Subcutaneous abdominal adipose tissue (tissue), 5 donors: Measurements from ENCODE around the gene RAB11FIP4.
A peak's percentile ranks its signal among the peaks of the same experiment; 100 is the strongest.

Source experiments
- H3K27ac ChIP-seq: one replicate; pipeline ENCODE4 v1.7.0; 2013; ENCODE audit warnings: low read depth, mild to moderate bottlenecking, inconsistent platforms, low read length, moderate library complexity
- H3K27me3 ChIP-seq, 5 donors: one replicate each; pipeline ENCODE4 v1.7.0; 2013; ENCODE audit warnings: low read length in 5 of 5, inconsistent platforms in 1 of 5; ENCODE audit not compliant: control insufficient read depth in 5 of 5, insufficient read depth in 4 of 5
- H3K36me3 ChIP-seq, 5 donors: one replicate each; pipeline ENCODE4 v1.7.0; 2013; ENCODE audit warnings: low read length in 5 of 5; ENCODE audit not compliant: control insufficient read depth in 5 of 5, insufficient read depth in 5 of 5
- H3K4me1 ChIP-seq, 5 donors: one replicate each; pipeline ENCODE4 v1.7.0; 2013; ENCODE audit warnings: low read length in 5 of 5, mild to moderate bottlenecking in 3 of 5, moderate library complexity in 1 of 5; ENCODE audit not compliant: control insufficient read depth in 5 of 5, insufficient read depth in 5 of 5
- H3K4me3 ChIP-seq, 5 donors: one replicate each; pipeline ENCODE4 v1.7.0; 2013; ENCODE audit warnings: low read length in 5 of 5, low read depth in 1 of 5
- H3K9ac ChIP-seq, 5 donors: one replicate each; pipeline ENCODE4 v1.7.0; 2013; ENCODE audit warnings: low read length in 5 of 5, mild to moderate bottlenecking in 4 of 5, moderate library complexity in 3 of 5
- H3K9me3 ChIP-seq, 5 donors: one replicate each; pipeline ENCODE4 v1.7.0; 2013; ENCODE audit warnings: low read length in 5 of 5; ENCODE audit not compliant: control insufficient read depth in 5 of 5
- donor health status: healthy.
- donor health status: healthy.
- donor health status: healthy.
- donor health status: healthy.
- donor health status: healthy.

Gene RAB11FIP4

GRCh38 chr17:31560616-31561235 is 169.3 kb downstream of the RAB11FIP4 start:
- H3K36me3 ChIP-seq: peaks cover 0 to 9% (median 0%) of the 10 kb centered on the region in 5 donors
- H3K27ac ChIP-seq: peak overlapping the region; percentile 100
- no peaks in the 10 kb centered on the region for H3K9me3 ChIP-seq
- peak overlapping the region; percentile 76 to 87 (median 81) for H3K4me3 ChIP-seq
- peaks cover 14 to 69% (median 62%) of the 10 kb centered on the region in 5 donors for H3K4me1 ChIP-seq
- peak overlapping the region; percentile 83 to 99 (median 95) for H3K9ac ChIP-seq
- no peaks in the 10 kb centered on the region for H3K27me3 ChIP-seq

DNA sequence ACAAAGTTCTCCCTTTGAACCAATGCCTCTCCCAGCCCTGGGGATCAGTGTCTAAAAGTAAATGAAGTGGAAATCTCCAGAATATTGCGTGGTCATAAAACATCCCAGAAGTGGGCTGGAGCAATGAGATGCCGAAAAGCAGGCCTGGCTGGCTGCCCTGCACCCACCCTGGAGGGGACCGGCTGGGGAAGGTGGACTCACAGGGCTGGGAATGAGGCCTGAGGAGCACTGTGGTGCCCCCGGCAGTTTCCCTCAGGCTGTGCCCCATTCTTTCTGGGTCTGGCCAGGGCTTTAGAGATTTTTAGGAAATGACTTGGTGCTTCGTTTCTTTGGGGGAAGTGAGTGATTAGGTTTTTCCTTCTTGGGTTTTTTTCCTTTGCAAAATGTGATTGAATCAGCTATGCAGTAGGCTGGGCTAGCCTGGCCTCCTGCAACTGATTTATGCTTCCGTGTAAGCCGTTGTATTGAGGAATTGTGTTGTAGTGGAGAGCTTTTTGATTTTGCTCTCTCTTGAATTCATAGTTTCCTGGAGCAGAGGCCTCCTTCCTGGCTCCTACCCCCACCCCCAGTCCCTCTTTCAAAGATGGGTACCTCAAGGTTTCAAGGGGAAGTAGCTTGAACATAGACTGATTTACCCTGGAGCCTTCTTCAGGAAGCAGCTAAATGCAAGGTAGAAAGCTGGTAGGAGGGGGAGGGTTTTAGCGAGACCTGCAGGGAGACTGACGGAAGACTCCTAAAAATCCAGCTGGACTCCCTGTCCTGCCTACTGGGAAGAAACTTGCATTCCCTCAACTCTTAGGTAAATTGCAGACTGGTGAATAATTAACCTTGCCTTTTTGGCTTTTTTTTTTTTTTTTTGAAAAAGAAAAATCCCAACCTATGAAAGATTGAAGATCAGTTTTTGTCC is 170.2 kb downstream of the RAB11FIP4 start:
- H3K27me3 ChIP-seq: no peaks in the 10 kb centered on the region
- no peaks in the 10 kb centered on the region for H3K9me3 ChIP-seq
- H3K4me1 ChIP-seq: peaks cover 14 to 79% (median 71%) of the 10 kb centered on the region in 5 donors
- peak overlapping the region; percentile 100 for H3K27ac ChIP-seq
- H3K36me3 ChIP-seq: peaks cover 0 to 9% (median 0%) of the 10 kb centered on the region in 5 donors
- peak overlapping the region; percentile 76 to 87 (median 81) for H3K4me3 ChIP-seq
- H3K9ac ChIP-seq: peak overlapping the region; percentile 53 to 99 (median 95)

- Histone ChIP-seq H3K4me3 (peak overlapping the region; percentile 76 to 87 (median 81)), H3K27me3 (no peaks in the 10 kb centered on the region), H3K9ac (peak overlapping the region in 4 of 5 donors; percentile 68 to 96 (median 92)), H3K36me3 (peaks cover 0 to 9% (median 0%) of the 10 kb centered on the region in 5 donors), H3K9me3 (no peaks in the 10 kb centered on the region), H3K27ac (peak overlapping the region; percentile 100), H3K4me1 (peaks cover 17 to 86% (median 78%) of the 10 kb centered on the region in 5 donors)
Measured at GRCh38 chr17:31562376-31562840, 170.9 kb downstream of the RAB11FIP4 start.

DNA sequence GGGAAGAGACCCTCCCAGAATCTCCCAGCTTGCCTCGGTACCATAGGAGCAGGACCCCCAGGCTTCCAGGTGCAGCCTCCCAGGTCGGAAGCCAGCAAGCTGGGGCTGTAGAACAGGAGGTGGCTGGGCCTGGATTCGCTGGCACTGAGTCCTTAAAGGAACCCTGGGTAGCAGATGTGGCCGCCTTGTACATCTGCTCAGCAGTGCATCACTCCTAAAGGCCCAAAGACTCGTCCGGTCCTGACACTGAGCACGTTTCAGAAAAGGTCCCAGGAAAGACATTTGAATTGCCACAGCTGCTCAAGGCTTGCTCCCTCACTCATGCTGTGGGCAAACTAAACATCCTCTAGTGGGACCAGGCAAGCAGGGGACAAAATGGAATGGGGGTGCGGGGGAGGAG is 172.8 kb downstream of the RAB11FIP4 start:
- H3K4me1 ChIP-seq: peaks cover 25 to 98% (median 91%) of the 10 kb centered on the region in 5 donors
- peak overlapping the region; percentile 100 for H3K27ac ChIP-seq
- H3K36me3 ChIP-seq: peaks cover 0 to 9% (median 0%) of the 10 kb centered on the region in 5 donors
- H3K9ac ChIP-seq: peak overlapping the region in 3 of 5 donors; percentile 58 to 90 (median 60)
- H3K4me3 ChIP-seq: peak overlapping the region in 4 of 5 donors; percentile 9 to 44 (median 24)
- no peaks in the 10 kb centered on the region for H3K9me3 ChIP-seq
- no peaks in the 10 kb centered on the region for H3K27me3 ChIP-seq

DNA sequence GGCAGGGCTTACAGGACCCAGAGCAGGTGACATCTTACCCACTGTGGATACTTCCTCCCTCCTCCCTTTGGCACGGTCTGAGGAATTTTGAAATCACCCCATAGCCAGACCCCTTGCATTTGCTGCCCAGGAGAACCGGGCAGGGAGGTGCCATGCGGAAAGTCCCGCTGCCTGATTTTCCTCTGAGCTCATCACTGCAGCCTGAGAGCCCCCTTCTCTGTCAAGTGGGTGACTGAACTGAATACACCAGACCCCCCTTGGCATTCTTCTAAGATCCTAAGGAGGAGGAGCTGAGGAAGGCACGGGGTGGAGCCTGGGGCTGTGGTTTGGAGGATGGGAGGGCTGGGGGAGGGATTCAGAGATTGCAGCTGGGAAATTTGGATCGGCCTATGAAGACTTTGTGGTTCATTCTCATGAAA is 173.4 kb downstream of the RAB11FIP4 start:
- Histone ChIP-seq H3K4me3 (peak overlapping the region in 4 of 5 donors; percentile 12 to 47 (median 32)), H3K27me3 (no peaks in the 10 kb centered on the region), H3K4me1 (peaks cover 25 to 98% (median 93%) of the 10 kb centered on the region in 5 donors), H3K9me3 (no peaks in the 10 kb centered on the region), H3K27ac (peak overlapping the region; percentile 100), H3K9ac (peak overlapping the region in 4 of 5 donors; percentile 66 to 93 (median 88)), H3K36me3 (peaks cover 0 to 9% (median 0%) of the 10 kb centered on the region in 5 donors)

- Histone ChIP-seq H3K4me1 (peaks cover 26 to 98% (median 95%) of the 10 kb centered on the region in 5 donors), H3K9me3 (no peaks in the 10 kb centered on the region), H3K27ac (peak overlapping the region; percentile 100), H3K9ac (peak overlapping the region; percentile 66 to 93 (median 86)), H3K36me3 (peaks cover 0 to 13% (median 0%) of the 10 kb centered on the region in 5 donors), H3K27me3 (no peaks in the 10 kb centered on the region), H3K4me3 (peak overlapping the region; percentile 5 to 47 (median 22))
Measured at GRCh38 chr17:31565652-31566051, 174.2 kb downstream of the RAB11FIP4 start.

- H3K27ac ChIP-seq: peak overlapping the region; percentile 100
Measured at GRCh38 chr17:31566247-31566991, 174.9 kb downstream of the RAB11FIP4 start.

GRCh38 chr17:31566992-31567373 is 175.5 kb downstream of the RAB11FIP4 start:
- Histone ChIP-seq H3K9me3 (no peaks in the 10 kb centered on the region), H3K36me3 (peaks cover 0 to 15% (median 0%) of the 10 kb centered on the region in 5 donors), H3K27me3 (no peaks in the 10 kb centered on the region), H3K9ac (peak overlapping the region in 3 of 5 donors; percentile 25 to 90 (median 86)), H3K4me3 (peak overlapping the region in 1 of 5 donors; percentile 48), H3K27ac (peak overlapping the region; percentile 100), H3K4me1 (peaks cover 27 to 98% (median 95%) of the 10 kb centered on the region in 5 donors)

More at GRCh38 chr17:31566247-31566991, 174.9 kb downstream of the RAB11FIP4 start:
- peaks cover 24 to 98% (median 95%) of the 10 kb centered on the region in 5 donors for H3K4me1 ChIP-seq
- peak overlapping the region in 1 of 5 donors; percentile 48 for H3K4me3 ChIP-seq
- no peaks in the 10 kb centered on the region for H3K27me3 ChIP-seq
- H3K9me3 ChIP-seq: no peaks in the 10 kb centered on the region
- peak overlapping the region; percentile 9 to 90 (median 69) for H3K9ac ChIP-seq
- peaks cover 0 to 13% (median 0%) of the 10 kb centered on the region in 5 donors for H3K36me3 ChIP-seq

DNA sequence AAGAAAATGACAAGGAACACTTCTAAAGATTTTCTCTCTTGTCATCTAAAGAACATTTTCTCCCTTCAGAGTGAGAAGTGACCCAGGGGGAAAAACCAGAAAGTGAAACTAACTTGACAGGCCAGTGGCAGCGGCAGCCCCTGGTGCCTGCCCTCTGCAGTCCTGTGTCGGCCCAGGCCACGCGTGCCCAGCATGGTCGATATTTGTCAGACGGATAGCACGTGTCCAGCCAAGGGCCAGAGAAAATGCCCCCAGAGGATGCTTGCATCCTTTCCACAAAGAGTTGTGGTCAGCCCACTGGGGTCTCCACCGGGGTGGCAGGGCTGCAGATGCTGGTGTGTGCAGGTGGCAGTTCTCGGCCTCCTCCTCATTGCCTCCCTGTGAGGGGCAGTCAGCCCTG is 176.6 kb downstream of the RAB11FIP4 start:
- Histone ChIP-seq H3K27ac (peak overlapping the region; percentile 100), H3K4me3 (peak overlapping the region in 4 of 5 donors; percentile 8 to 44 (median 28)), H3K4me1 (peaks cover 27 to 98% (median 96%) of the 10 kb centered on the region in 5 donors), H3K27me3 (no peaks in the 10 kb centered on the region), H3K36me3 (peaks cover 0 to 16% (median 0%) of the 10 kb centered on the region in 5 donors), H3K9me3 (no peaks in the 10 kb centered on the region), H3K9ac (peak overlapping the region; percentile 26 to 90 (median 61))
